IMR-90 (cell line): Measurements from ENCODE around the gene TTC28. TPM values are rescaled to one million over a fixed set of nuclear protein-coding genes. Genes with fewer than 3 reads are reported as not detected.

ENCODE experiments used
- ATAC-seq: fragments of 200-7000 bp; cut with Tn5 transposase; 2 replicates; pipeline ENCODE4 v1.9.1; 2020; ENCODE audit warnings: low read depth, mild to moderate bottlenecking, moderate library complexity
- BruUV-seq: library from RNA; stranded (reverse); fragments of 400-500 nt; replicated peaks from 2 replicates; lab custom pipeline; 2021; lab: Mats Ljungman, UMichigan
- CTCF ChIA-PET: fragments of 300-600 bp; formaldehyde crosslinking; extraction: SDS; loops from one replicate; lab custom pipeline; 2021; ENCODE audit warnings: antibody characterized with exemption; lab: Yijun Ruan, JAX
- POLR2A ChIA-PET: fragments of 300-600 bp; sonication (Branson Sonifier 250); formaldehyde crosslinking; loops from one replicate; lab custom pipeline; 2022; ENCODE audit warnings: antibody characterized with exemption; ENCODE audit not compliant: unreplicated experiment; lab: Charles Lee
- DNase-seq: peaks from one replicate; pipeline ENCODE4 v3.0.0; 2013
- H2AFZ ChIP-seq: replicated peaks from 2 replicates; pipeline ENCODE3; 2013; ENCODE audit warnings: low read length, mild to moderate bottlenecking; ENCODE audit not compliant: poor library complexity
- H2AK5ac ChIP-seq: 2 replicates; pipeline ENCODE4 v1.6.1; 2013; ENCODE audit warnings: low read depth, low read length, inconsistent platforms
- H2AK9ac ChIP-seq: replicated peaks from 2 replicates; pipeline ENCODE3; 2013; ENCODE audit warnings: mild to moderate bottlenecking, low read depth, low read length, moderate library complexity; ENCODE audit not compliant: poor library complexity
- H2BK120ac ChIP-seq: 2 replicates; pipeline ENCODE4 v1.6.1; 2013; ENCODE audit warnings: low read depth, low read length, inconsistent platforms
- H2BK15ac ChIP-seq: 3 replicates; pipeline ENCODE4 v1.6.1; 2013; ENCODE audit warnings: low read depth, low read length, inconsistent platforms
- H2BK20ac ChIP-seq: 2 replicates; pipeline ENCODE4 v1.6.1; 2013; ENCODE audit warnings: low read depth, mild to moderate bottlenecking, inconsistent platforms, low read length, moderate library complexity
- H2BK5ac ChIP-seq: 2 replicates; pipeline ENCODE4 v1.6.1; 2013; ENCODE audit warnings: mild to moderate bottlenecking, low read depth, low read length, inconsistent platforms; ENCODE audit not compliant: poor library complexity, severe bottlenecking
- H3K14ac ChIP-seq: replicated peaks from 2 replicates; pipeline ENCODE4 v1.6.1; 2013; ENCODE audit warnings: low read depth, low read length, inconsistent platforms
- H3K18ac ChIP-seq: 2 replicates; pipeline ENCODE4 v1.6.1; 2013; ENCODE audit warnings: low read depth, low read length, control low read depth
- H3K23ac ChIP-seq: 2 replicates; pipeline ENCODE4 v1.6.1; 2013; ENCODE audit warnings: low read depth, low read length, inconsistent platforms
- H3K27ac ChIP-seq: 2 replicates; pipeline ENCODE4 v1.5.1; 2013; ENCODE audit warnings: mild to moderate bottlenecking, control low read depth, low read length; ENCODE audit not compliant: insufficient read depth
- H3K27me3 ChIP-seq: 2 replicates; pipeline ENCODE4 v1.6.1; 2013; ENCODE audit warnings: low read length; ENCODE audit not compliant: control insufficient read depth, insufficient read depth
- H3K36me3 ChIP-seq: 2 replicates; pipeline ENCODE4 v1.6.1; 2013; ENCODE audit warnings: low read length, mixed read lengths; ENCODE audit not compliant: control insufficient read depth, insufficient read depth
- H3K4ac ChIP-seq: 2 replicates; pipeline ENCODE4 v1.6.1; 2013; ENCODE audit warnings: low read depth, low read length, inconsistent platforms
- H3K4me1 ChIP-seq: 2 replicates; pipeline ENCODE4 v1.6.1; 2013; ENCODE audit warnings: low read length, mixed read lengths; ENCODE audit not compliant: control insufficient read depth, insufficient read depth
- H3K4me2 ChIP-seq: 2 replicates; pipeline ENCODE4 v1.6.1; 2013; ENCODE audit warnings: low read depth, mild to moderate bottlenecking, control low read depth, low read length, moderate library complexity
- H3K4me3 ChIP-seq: 2 replicates; pipeline ENCODE4 v1.5.1; 2013; ENCODE audit warnings: low read depth, mild to moderate bottlenecking, control low read depth, low read length, moderate library complexity; ENCODE audit not compliant: insufficient read depth
- H3K56ac ChIP-seq: 2 replicates; pipeline ENCODE4 v1.6.1; 2013; ENCODE audit warnings: low read length, inconsistent platforms; ENCODE audit not compliant: insufficient read depth; ENCODE audit errors: extremely low read depth
- H3K79me1 ChIP-seq, 2 experiments: 2 replicates each; pipeline ENCODE4 v1.6.1; 2013; ENCODE audit warnings: low read length in 2 of 2, inconsistent platforms in 1 of 2, low read depth in 1 of 2
- H3K9ac ChIP-seq: 2 replicates; pipeline ENCODE4 v1.6.1; 2013; ENCODE audit warnings: low read depth, low read length, control low read depth
- H3K9me1 ChIP-seq: 2 replicates; pipeline ENCODE4 v1.6.1; 2013; ENCODE audit warnings: low read length, inconsistent platforms; ENCODE audit not compliant: insufficient read depth
- H3K9me3 ChIP-seq: 2 replicates; pipeline ENCODE4 v1.6.1; 2013; ENCODE audit warnings: low read length; ENCODE audit not compliant: control insufficient read depth, insufficient read depth
- H4K20me1 ChIP-seq: 2 replicates; pipeline ENCODE4 v1.6.1; 2013; ENCODE audit warnings: low read length, inconsistent platforms; ENCODE audit not compliant: insufficient read depth
- H4K5ac ChIP-seq: 2 replicates; pipeline ENCODE4 v1.6.1; 2013; ENCODE audit warnings: mild to moderate bottlenecking, low read depth, low read length, control low read depth
- H4K8ac ChIP-seq, 2 experiments: 2 replicates each; pipeline ENCODE4 v1.6.1; 2013; ENCODE audit warnings: low read depth in 2 of 2, low read length in 2 of 2, control low read depth in 1 of 2, inconsistent platforms in 1 of 2
- H4K91ac ChIP-seq: 2 replicates; pipeline ENCODE4 v1.6.1; 2013; ENCODE audit warnings: low read depth, low read length, inconsistent platforms; ENCODE audit not compliant: insufficient read depth
- ELK1 ChIP-seq: fragments of 150-350 bp; IDR thresholded peaks from 2 replicates; pipeline ENCODE4 v1.6.1; 2016; ENCODE audit warnings: low read depth, mild to moderate bottlenecking, low read length, moderate library complexity, borderline replicate concordance
- MAFK ChIP-seq: IDR thresholded peaks from 2 replicates; pipeline ENCODE4 v1.6.1; 2012; ENCODE audit warnings: low read depth, low read length, improper control_type of control experiment
- MAZ ChIP-seq: IDR thresholded peaks from 2 replicates; pipeline ENCODE4 v1.6.1; 2012; ENCODE audit warnings: low read depth, mild to moderate bottlenecking, low read length, improper control_type of control experiment, moderate library complexity, borderline replicate concordance
- MXI1 ChIP-seq: IDR thresholded peaks from 2 replicates; pipeline ENCODE4 v1.6.1; 2012; ENCODE audit warnings: low read depth, mild to moderate bottlenecking, low read length, moderate library complexity, borderline replicate concordance
- WGBS, 2 experiments: methylation state at CpG; one replicate each; pipeline versions ENCODE4 v1.1.5 to v1.1.7; 2013; ENCODE audit warnings: missing lambda C conversion rate in 2 of 2; ENCODE audit not compliant: insufficient read length in 1 of 2; ENCODE audit errors: extremely low coverage in 2 of 2; 5-methylcytosine and 5-hydroxymethylcytosine counted together
- dilution Hi-C: fragments of 300-500 bp; cut with HindIII; formaldehyde crosslinking; loops from one replicate; pipeline ENCODE4 v1.14.3; 2018; ENCODE audit warnings: low sequenced_read_pairs; ENCODE audit not compliant: unreplicated experiment
- in situ Hi-C: fragments of 300-500 bp; cut with MboI; formaldehyde crosslinking; loops from 3 replicates; pipeline ENCODE4 v1.14.3; 2019; ENCODE audit warnings: low sequenced_read_pairs, inconsistent platforms, mixed read lengths
- intact Hi-C: fragments of 100-400 bp; cut with micrococcal nuclease; formaldehyde crosslinking; loops from 2 replicates; pipeline ENCODE4 v1.10.0; 2022
- polyA plus RNA-seq, 3 experiments: library from polyadenylated mRNA; depleted of rRNA; stranded (reverse); fragments of >200 nt; gene quantifications; 2 replicates each; pipeline ENCODE4 v1.2.3, GENCODE V29; 2012; ENCODE audit warnings: low replicate concordance in 1 of 3
- total RNA-seq: library from RNA; depleted of rRNA; stranded (reverse); fragments of >200 nt; gene quantifications from 2 replicates; pipeline ENCODE4 v1.2.3, GENCODE V29; 2012
- TF ChIP-seq, protein P1 (sequence below): conservative IDR thresholded peaks from 2 replicates; pipeline ENCODE4 v1.5.1; 2012; ENCODE audit warnings: mild to moderate bottlenecking, low read depth, low read length, improper control_type of control experiment

TTC28 gene
- total and polyA plus RNA-seq, 2 of the 4 experiments (the other 2 are of a cell fraction): 5.6 to 13.3 TPM

- TF ChIP-seq MAZ: no peak
Measured at GRCh38 chr22:28051787-28052356, 627.8 kb downstream of the TTC28 start (continued).

DNA sequence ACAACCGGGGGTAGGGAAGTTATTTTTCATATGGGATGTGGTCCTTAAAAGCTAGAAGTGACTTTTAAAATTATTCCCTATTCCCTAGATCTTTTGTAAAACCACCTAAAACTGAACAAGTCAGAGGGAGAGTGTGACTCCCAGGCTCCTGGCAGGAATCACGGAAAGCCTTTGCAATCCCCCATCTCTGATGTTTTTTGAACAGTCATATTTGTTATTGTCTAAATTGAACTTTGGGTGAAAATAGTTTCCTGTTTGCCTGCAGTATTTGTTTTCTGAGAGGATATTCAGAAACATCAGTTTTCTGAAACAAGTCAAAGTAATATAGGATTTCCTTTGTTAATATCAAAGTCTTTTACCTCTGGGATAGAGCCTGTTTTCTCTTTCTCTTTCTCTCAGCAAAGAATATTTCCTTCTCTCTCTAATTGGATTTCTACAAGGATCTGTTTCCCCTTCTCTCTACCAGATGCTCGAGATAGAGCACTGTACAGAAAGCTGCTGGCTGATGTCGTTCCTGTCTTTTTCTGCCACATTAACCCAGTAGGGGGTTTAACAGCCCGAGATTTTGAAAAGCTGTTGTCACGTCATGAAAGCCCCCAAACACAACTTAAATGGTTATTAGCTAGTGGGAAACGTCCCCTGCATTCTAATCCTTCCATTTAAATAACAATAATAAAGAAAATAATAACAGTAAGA, 628.4 kb downstream of the TTC28 start:
- no peak overlapping the region for H2AFZ ChIP-seq
- no peaks in the 10 kb centered on the region for H3K9me3 ChIP-seq
- ChIA-PET POLR2A (no interaction called here), CTCF (interaction anchor here (0.7 to 1.6 kb wide), 7 partner anchors 18 to 542 kb away, joined by 3 to 10 read pairs (median 5); no protein-coding TSS in a partner anchor)
- peaks cover 6% of the 10 kb centered on the region; the same call in 1 of the 2 replicates for H4K20me1 ChIP-seq
- 57% methylated on average over 1 of the region's 7 CpGs; no CpG with 5 or more reads in 1 of the 2 experiments for WGBS, 2 experiments
- peaks cover 3% of the 10 kb centered on the region; the same call in 1 of the 2 replicates for H3K4me1 ChIP-seq
- no peak overlapping the region for H3K56ac ChIP-seq
- H2BK120ac ChIP-seq: no peak overlapping the region
- no peak overlapping the region for H2BK15ac ChIP-seq
- intact Hi-C loops (loop anchor here (1.0 to 5.0 kb wide), 4 partner anchors 211 to 543 kb away; no protein-coding TSS in a partner anchor), dilution Hi-C loops (no loop called here), in situ Hi-C loops (loop anchor here (5.0 to 25.0 kb wide), 3 partner anchors 386 to 784 kb away; no protein-coding TSS in a partner anchor)
- no peak overlapping the region for H2BK5ac ChIP-seq
- no peak overlapping the region for H4K8ac ChIP-seq
- H3K4me2 ChIP-seq: no peak overlapping the region
- no peaks in the 10 kb centered on the region for H3K27me3 ChIP-seq
- H2AK9ac ChIP-seq: no peak overlapping the region
- no peak overlapping the region for H3K4me3 ChIP-seq
- no peak overlapping the region for H3K18ac ChIP-seq
- no peak overlapping the region for H3K14ac ChIP-seq
- no peak overlapping the region for H2BK20ac ChIP-seq
- H4K91ac ChIP-seq: no peak overlapping the region
- H3K4ac ChIP-seq: no peak overlapping the region
- H3K79me1 ChIP-seq: peaks cover 0 to 2% of the 10 kb centered on the region in 2 experiments; a peak in 1 of 4 replicates
- H3K36me3 ChIP-seq: peaks cover 8% of the 10 kb centered on the region
- H4K5ac ChIP-seq: no peak overlapping the region
- H3K27ac ChIP-seq: no peak overlapping the region
- ATAC-seq: no peak
- no peak overlapping the region for H3K23ac ChIP-seq
- TF ChIP-seq MXI1 (no peak), MAFK (no peak), ELK1 (no peak)
- TF ChIP-seq, protein P1, sequence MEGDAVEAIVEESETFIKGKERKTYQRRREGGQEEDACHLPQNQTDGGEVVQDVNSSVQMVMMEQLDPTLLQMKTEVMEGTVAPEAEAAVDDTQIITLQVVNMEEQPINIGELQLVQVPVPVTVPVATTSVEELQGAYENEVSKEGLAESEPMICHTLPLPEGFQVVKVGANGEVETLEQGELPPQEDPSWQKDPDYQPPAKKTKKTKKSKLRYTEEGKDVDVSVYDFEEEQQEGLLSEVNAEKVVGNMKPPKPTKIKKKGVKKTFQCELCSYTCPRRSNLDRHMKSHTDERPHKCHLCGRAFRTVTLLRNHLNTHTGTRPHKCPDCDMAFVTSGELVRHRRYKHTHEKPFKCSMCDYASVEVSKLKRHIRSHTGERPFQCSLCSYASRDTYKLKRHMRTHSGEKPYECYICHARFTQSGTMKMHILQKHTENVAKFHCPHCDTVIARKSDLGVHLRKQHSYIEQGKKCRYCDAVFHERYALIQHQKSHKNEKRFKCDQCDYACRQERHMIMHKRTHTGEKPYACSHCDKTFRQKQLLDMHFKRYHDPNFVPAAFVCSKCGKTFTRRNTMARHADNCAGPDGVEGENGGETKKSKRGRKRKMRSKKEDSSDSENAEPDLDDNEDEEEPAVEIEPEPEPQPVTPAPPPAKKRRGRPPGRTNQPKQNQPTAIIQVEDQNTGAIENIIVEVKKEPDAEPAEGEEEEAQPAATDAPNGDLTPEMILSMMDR: no peak
- peaks cover 4% of the 10 kb centered on the region; the same call in 1 of the 2 replicates for H3K9me1 ChIP-seq
- no peak overlapping the region for H3K9ac ChIP-seq
- no peak for DNase-seq
- BruUV-seq: no TSS peak
- no peak overlapping the region for H2AK5ac ChIP-seq
